Epithelial cell of proximal tubule (primary cell): Measurements from ENCODE around the gene KIRREL1. TPM values are rescaled to one million over a fixed set of nuclear protein-coding genes. Genes with fewer than 3 reads are reported as not detected.

Experiments used
- DNase-seq: peaks from one replicate; pipeline ENCODE4 v3.0.0-alpha.2; 2011; ENCODE audit warnings: low read depth
- H3K4me3 ChIP-seq: 2 replicates; pipeline ENCODE4 v1.5.1; 2011; ENCODE audit warnings: low read depth, mild to moderate bottlenecking, low read length
- CTCF ChIP-seq: conservative IDR thresholded peaks from 2 replicates; pipeline ENCODE4 v1.5.1; 2012; ENCODE audit warnings: low read depth, mild to moderate bottlenecking, low read length
- total RNA-seq: library from RNA; depleted of rRNA; stranded (reverse); fragments of >200 nt; gene quantifications from 2 replicates; pipeline ENCODE4 v1.2.3, GENCODE V29; 2015

KIRREL1 gene
- total RNA-seq, 1 donor from 2014 or later = 194 TPM

- TF ChIP-seq CTCF = peak; percentile 98
Measured at GRCh38 chr1:158087320-158087927, 94.0 kb downstream of the KIRREL1 start.

GRCh38 chr1:158089476-158089875 lies 96.0 kb downstream of the KIRREL1 start:
- no peak for TF ChIP-seq CTCF
- H3K4me3 ChIP-seq = no peak overlapping the region
- no peak for DNase-seq

More at GRCh38 chr1:158087320-158087927, 94.0 kb downstream of the KIRREL1 start:
- DNase-seq = no peak
- H3K4me3 ChIP-seq = no peak overlapping the region

- no peak overlapping the region for H3K4me3 ChIP-seq
- DNase-seq = no peak
- no peak for TF ChIP-seq CTCF
Measured at GRCh38 chr1:158089925-158090637, 96.6 kb downstream of the KIRREL1 start.

GRCh38 chr1:158093376-158093775 lies 99.9 kb downstream of the KIRREL1 start:
- no peak for DNase-seq
- TF ChIP-seq CTCF = no peak
- H3K4me3 ChIP-seq = no peak overlapping the region

GRCh38 chr1:158094571-158094970 lies 101.1 kb downstream of the KIRREL1 start:
- DNase-seq = no peak
- TF ChIP-seq CTCF = no peak
- no peak overlapping the region for H3K4me3 ChIP-seq

GRCh38 chr1:158095737-158096335 lies 102.4 kb downstream of the KIRREL1 start:
- TF ChIP-seq CTCF = peak; percentile 95
- no peak for DNase-seq
- H3K4me3 ChIP-seq = no peak overlapping the region
